C4-2B (cell line): Measurements from ENCODE around the gene ID3.
A peak's percentile ranks its signal among the peaks of the same experiment; 100 is the strongest.

Experiments
- H3K27ac ChIP-seq: fragments of 450-650 bp; 2 replicates; pipeline ENCODE4 v1.5.1; 2017
- CTCF ChIP-seq: fragments of 450-650 bp; conservative IDR thresholded peaks from 2 replicates; pipeline ENCODE4 v1.5.1; 2017; ENCODE audit warnings: mild to moderate bottlenecking
- ZFX ChIP-seq: fragments of 450-650 bp; IDR thresholded peaks from 2 replicates; pipeline ENCODE4 v1.6.1; 2017

The ID3 gene

GRCh38 chr1:23557471-23558124 is 1.7 kb downstream of the ID3 start:
- H3K27ac ChIP-seq: peak overlapping the region; percentile 99
- TF ChIP-seq ZFX (no peak), CTCF (no peak)

- no peak for TF ChIP-seq CTCF
- no peak for TF ChIP-seq ZFX
- H3K27ac ChIP-seq: peak overlapping the region; percentile 99
Measured at GRCh38 chr1:23556635-23557470, 2.4 kb downstream of the ID3 start.

- TF ChIP-seq CTCF (no peak), ZFX (no peak)
- peak overlapping the region; percentile 99 for H3K27ac ChIP-seq
Measured at GRCh38 chr1:23555986-23556634, 3.2 kb downstream of the ID3 start.

- peak overlapping the region; percentile 99 for H3K27ac ChIP-seq
- TF ChIP-seq ZFX: no peak
- TF ChIP-seq CTCF: peak; percentile 17; the same call in 1 of the 2 replicates
Measured at GRCh38 chr1:23555270-23555985, 3.9 kb downstream of the ID3 start.

GRCh38 chr1:23554481-23555269 is 4.6 kb downstream of the ID3 start:
- peak overlapping the region; percentile 99 for H3K27ac ChIP-seq
- TF ChIP-seq ZFX: peak; percentile 45; the same call in 1 of the 2 replicates
- peak; percentile 30 for TF ChIP-seq CTCF

GRCh38 chr1:23554127-23554480 is 5.2 kb downstream of the ID3 start:
- peak overlapping the region; percentile 99 for H3K27ac ChIP-seq
- TF ChIP-seq CTCF (no peak), ZFX (no peak)
